GM12864 (cell line): ENCODE results near the gene DAW1.

ENCODE experiments used
- DNase-seq: peaks from one replicate; pipeline ENCODE4 v3.0.0-alpha.2; 2011; ENCODE audit warnings: low read depth
- H3K4me3 ChIP-seq: 2 replicates; pipeline ENCODE4 v1.5.1; 2011; ENCODE audit warnings: mild to moderate bottlenecking, low read depth, low read length, control low read depth
- CTCF ChIP-seq: IDR thresholded peaks from 2 replicates; pipeline ENCODE4 v1.5.1; 2011; ENCODE audit warnings: low read depth, mild to moderate bottlenecking, moderate library complexity, low read length, control low read depth, inconsistent platforms; ENCODE audit errors: missing control alignments

DAW1 gene

DNA sequence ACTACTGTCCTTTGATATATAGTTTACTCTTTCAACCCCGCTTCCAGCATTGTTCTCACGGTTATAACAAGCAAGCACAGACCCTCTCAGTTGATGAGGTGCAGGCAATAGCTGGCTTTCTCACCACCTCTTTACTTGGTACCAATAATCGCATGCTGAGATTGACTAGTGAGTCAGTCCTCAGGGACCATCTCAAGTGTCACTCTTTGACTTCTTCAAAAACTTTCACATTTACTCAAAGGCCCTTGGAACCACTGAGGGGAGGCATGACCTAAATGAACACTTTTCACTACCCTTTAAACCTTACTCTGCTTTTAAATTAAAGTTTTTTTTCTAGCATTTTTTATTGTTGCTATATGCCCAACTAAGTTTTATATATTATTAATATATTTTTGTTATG is 101.8 kb downstream of the DAW1 start:
- no peak overlapping the region for H3K4me3 ChIP-seq
- no peak for DNase-seq
- no peak for TF ChIP-seq CTCF
